Keratinocyte (primary cell): Measurements from ENCODE around the gene KLK7. TPM values are rescaled to one million over a fixed set of nuclear protein-coding genes. Genes with fewer than 3 reads are reported as not detected.

ENCODE experiments used
- DNase-seq: peaks from one replicate; pipeline ENCODE4 v3.0.0-alpha.2; 2011; ENCODE audit warnings: low read depth, missing footprints, low spot score
- FAIRE-seq: peaks from 2 replicates; lab custom pipeline; 2011; peaks lifted over from hg19 to GRCh38; lab: Jason Lieb, UNC
- H2AFZ ChIP-seq: 2 replicates; pipeline ENCODE4 v1.6.0; 2012; ENCODE audit warnings: low read length, control low read depth, inconsistent platforms; ENCODE audit not compliant: control insufficient read depth
- H3K27ac ChIP-seq: 2 replicates; pipeline ENCODE4 v1.5.1; 2011; ENCODE audit warnings: low read length; ENCODE audit not compliant: control insufficient read depth, insufficient read depth
- H3K27me3 ChIP-seq: 3 replicates; pipeline ENCODE4 v1.6.0; 2011; ENCODE audit warnings: low read length; ENCODE audit not compliant: control insufficient read depth, insufficient read depth; ENCODE audit errors: extremely low read depth
- H3K36me3 ChIP-seq, 2 experiments: 2 replicates in 1 of 2; 3 replicates in 1 of 2; pipeline ENCODE4 v1.5.1; 2011; ENCODE audit warnings: low read length in 2 of 2, mild to moderate bottlenecking in 1 of 2; ENCODE audit not compliant: control insufficient read depth in 2 of 2, insufficient read depth in 2 of 2; ENCODE audit errors: extremely low read depth in 1 of 2
- H3K4me1 ChIP-seq: 3 replicates; pipeline ENCODE4 v1.5.1; 2011; ENCODE audit warnings: low read length; ENCODE audit not compliant: control insufficient read depth, insufficient read depth; ENCODE audit errors: extremely low read depth
- H3K4me2 ChIP-seq: 3 replicates; pipeline ENCODE4 v1.6.0; 2011; ENCODE audit warnings: low read depth, low read length; ENCODE audit not compliant: control insufficient read depth, insufficient read depth; ENCODE audit errors: extremely low read depth
- H3K4me3 ChIP-seq, 3 experiments: fragments of 200-600 bp in 1 of 3; sonication (generic) in 1 of 3; 2 replicates in 2 of 3; 3 replicates in 1 of 3; pipeline ENCODE4 v1.5.1; 2011 to 2016; ENCODE audit warnings: low read length in 3 of 3, mild to moderate bottlenecking in 3 of 3, control low read depth in 2 of 3, inconsistent platforms in 1 of 3, low read depth in 1 of 3, mixed read lengths in 1 of 3, mixed run types in 1 of 3, moderate library complexity in 1 of 3; ENCODE audit not compliant: control insufficient read depth in 2 of 3, insufficient read depth in 2 of 3; ENCODE audit errors: extremely low read depth in 1 of 3
- H3K79me2 ChIP-seq: 2 replicates; pipeline ENCODE4 v1.6.0; 2012; ENCODE audit warnings: low read length; ENCODE audit not compliant: control insufficient read depth, insufficient read depth
- H3K9ac ChIP-seq: 3 replicates; pipeline ENCODE4 v1.6.0; 2011; ENCODE audit warnings: low read length; ENCODE audit not compliant: control insufficient read depth, insufficient read depth; ENCODE audit errors: extremely low read depth
- H3K9me1 ChIP-seq: 3 replicates; pipeline ENCODE4 v1.6.0; 2011; ENCODE audit warnings: low read length; ENCODE audit not compliant: control insufficient read depth, insufficient read depth; ENCODE audit errors: extremely low read depth
- H3K9me3 ChIP-seq: 2 replicates; pipeline ENCODE4 v1.5.1; 2012; ENCODE audit warnings: low read depth, low read length; ENCODE audit not compliant: control insufficient read depth
- H4K20me1 ChIP-seq: 3 replicates; pipeline ENCODE4 v1.6.0; 2011; ENCODE audit warnings: low read length; ENCODE audit not compliant: control insufficient read depth, insufficient read depth; ENCODE audit errors: extremely low read depth
- CTCF ChIP-seq, 3 experiments: IDR thresholded peaks in 1 of 3; conservative IDR thresholded peaks in 1 of 3; optimal IDR thresholded peaks in 1 of 3; 2 replicates in 2 of 3; 3 replicates in 1 of 3; pipeline versions ENCODE3 to v1.5.1; 2011; ENCODE audit warnings: low read length in 3 of 3, mild to moderate bottlenecking in 3 of 3, moderate library complexity in 2 of 3, control low read depth in 1 of 3, inconsistent platforms in 1 of 3; ENCODE audit not compliant: insufficient read depth in 2 of 3; ENCODE audit errors: extremely low read depth in 1 of 3
- EZH2 ChIP-seq: IDR thresholded peaks from one replicate; pipeline ENCODE4 v1.6.1; 2012; ENCODE audit warnings: inconsistent platforms, mild to moderate bottlenecking, low read length, moderate library complexity
- dilution Hi-C: fragments of 300-500 bp; cut with MboI; formaldehyde crosslinking; loops from one replicate; pipeline ENCODE4 v1.7.0; 2020; ENCODE audit warnings: low sequenced_read_pairs; ENCODE audit not compliant: extremely low pct_ligation_motif_present
- polyA plus RNA-seq, 5 experiments: library from polyadenylated mRNA; depleted of rRNA in 3 of 5; stranded (reverse) in 3 of 5; stranded (forward) in 1 of 5; unstranded in 1 of 5; fragments of >200 nt; gene quantifications; 1 replicate in 1 of 5; 2 replicates in 3 of 5; 3 replicates in 1 of 5; pipeline versions ENCODE4 v1.2.1 to v1.2.3, GENCODE V29; 2011 to 2012; ENCODE audit warnings: missing spikeins in 2 of 5, low read depth in 1 of 5, low replicate concordance in 1 of 5

KLK7 gene
- polyA plus RNA-seq, 1 donor (not counting 4 experiments of a cell fraction or from before 2014, with no cell fraction given), result 29.2 TPM

GRCh38 chr19:50928831-50929230, 54.9 kb downstream of the KLK7 start:
- Histone ChIP-seq H3K9me3 (no peaks in the 10 kb centered on the region), H3K9me1 (no peaks in the 10 kb centered on the region), H3K4me3 (no peak overlapping the region), H3K4me2 (no peak overlapping the region), H3K79me2 (no peaks in the 10 kb centered on the region), H3K4me1 (peaks cover 40% of the 10 kb centered on the region), H3K9ac (no peak overlapping the region), H2AFZ (no peak overlapping the region), H4K20me1 (no peaks in the 10 kb centered on the region), H3K36me3 (no peaks in the 10 kb centered on the region), H3K27me3 (no peaks in the 10 kb centered on the region), H3K27ac (no peak overlapping the region)
- no peak for TF ChIP-seq EZH2
- no peak for TF ChIP-seq CTCF (optimal IDR thresholded peaks at IDR 0.05 in 1 of 3, IDR thresholded peaks at IDR 0.05 in 1 of 3, conservative IDR thresholded peaks at IDR 0.05 in 1 of 3; ENCODE audit: extremely low read depth in 1 of 3, insufficient read depth in 2 of 3, low read length in 3 of 3)
- FAIRE-seq (no peak), DNase-seq (no peak)
- dilution Hi-C loops, result no loop called here

Other genes with a start within 250 kb of the KLK7 start
- gene GPR32, start 213.5 kb downstream of the KLK7 start, polyA plus RNA-seq, result not detected in 3 replicates
- gene ACP4, start 193.5 kb downstream of the KLK7 start, polyA plus RNA-seq, result not detected in 3 replicates
- 0.10 to 0.39 TPM (median 0.31 TPM) in 3 replicates for gene KLK1, start 160.1 kb downstream of the KLK7 start, polyA plus RNA-seq
- not detected in 3 replicates for gene KLK15, start 150.3 kb downstream of the KLK7 start, polyA plus RNA-seq
- gene KLK3, start 129.0 kb downstream of the KLK7 start, polyA plus RNA-seq, result not detected in 3 replicates
- gene KLK2, start 110.5 kb downstream of the KLK7 start, polyA plus RNA-seq, result 0.07 to 0.14 TPM in 2 of 3 replicates, not detected in the other
- gene KLK4, start 72.5 kb downstream of the KLK7 start, polyA plus RNA-seq, result not detected in 3 replicates
- gene KLK5, start 30.9 kb downstream of the KLK7 start, polyA plus RNA-seq, result 425 to 882 TPM (median 477 TPM) in 3 replicates
- 0.73 to 2.5 TPM (median 1.9 TPM) in 3 replicates for gene KLK6, start 14.3 kb downstream of the KLK7 start, polyA plus RNA-seq
- 88.8 to 232 TPM (median 118 TPM) in 3 replicates for gene KLK8, start 17.7 kb upstream of the KLK7 start, polyA plus RNA-seq
- gene KLK10, start 35.8 kb upstream of the KLK7 start, polyA plus RNA-seq, result 56.3 to 97.5 TPM (median 95.3 TPM) in 3 replicates
- 12.8 to 39.0 TPM (median 18.0 TPM) in 3 replicates for gene KLK11, start 42.7 kb upstream of the KLK7 start, polyA plus RNA-seq
- gene KLK12, start 51.1 kb upstream of the KLK7 start, polyA plus RNA-seq, result not detected in 3 replicates
- 2.0 to 4.4 TPM (median 2.8 TPM) in 3 replicates for gene KLK13, start 81.2 kb upstream of the KLK7 start, polyA plus RNA-seq
- 0.05 to 0.63 TPM (median 0.10 TPM) in 3 replicates for gene KLK14, start 99.0 kb upstream of the KLK7 start, polyA plus RNA-seq
- 1.9 to 3.9 TPM (median 2.3 TPM) in 3 replicates for gene CTU1, start 124.5 kb upstream of the KLK7 start, polyA plus RNA-seq
- not detected in 3 replicates for gene SIGLEC9, start 141.0 kb upstream of the KLK7 start, polyA plus RNA-seq
- gene SIGLEC7, start 158.4 kb upstream of the KLK7 start, polyA plus RNA-seq, result not detected in 3 replicates
- 0.16 TPM in 1 of 3 replicates, not detected in the others for gene CD33, start 241.2 kb upstream of the KLK7 start, polyA plus RNA-seq